SH-SY5Y (cell line): ENCODE results near the gene SOAT1.

Source experiments
- GATA2 ChIP-seq: IDR thresholded peaks from 2 replicates; pipeline ENCODE4 v1.6.1; 2011; ENCODE audit warnings: mild to moderate bottlenecking, low read depth, low read length
- GATA3 ChIP-seq: IDR thresholded peaks from 2 replicates; pipeline ENCODE4 v1.6.1; 2011; ENCODE audit warnings: low read depth, mild to moderate bottlenecking, low read length, moderate library complexity

DNA sequence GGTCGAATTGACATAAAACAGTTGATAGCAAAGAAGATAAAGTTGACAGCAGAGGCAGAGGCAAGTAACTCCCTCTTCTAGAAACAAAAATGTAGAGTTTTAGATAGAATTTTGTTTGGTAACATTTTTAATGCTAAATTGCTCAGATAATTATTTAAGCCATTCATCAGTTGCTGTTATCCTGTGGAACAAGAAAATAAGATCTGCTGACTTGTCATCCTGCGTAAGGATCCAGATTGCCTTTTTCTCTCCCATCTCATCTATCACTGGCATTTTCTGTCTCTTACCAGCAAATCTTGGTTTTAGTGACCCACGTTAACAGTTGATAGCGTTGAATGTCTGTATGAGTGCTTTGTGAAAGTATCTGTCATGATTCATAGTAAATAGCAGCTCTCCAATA, 29.8 kb downstream of the SOAT1 start:
- no peak for TF ChIP-seq GATA3
- no peak for TF ChIP-seq GATA2
